ENCODE results near the gene LFNG. TPM values are rescaled to one million over a fixed set of nuclear protein-coding genes. Genes with fewer than 3 reads are reported as not detected.

Gene LFNG
- total RNA-seq, 1 donor from 2014 or later, result 75.5 TPM

GRCh38 chr7:2507208-2507916 lies 12.2 kb upstream of the LFNG start:
- no peak for TF ChIP-seq CTCF (IDR thresholded peaks at IDR 0.05; ENCODE audit: partially characterized antibody, unreplicated experiment)
- Mint-ChIP-seq H3K4me1 (ENCODE audit: low read depth, unreplicated experiment) (peaks cover 3% of the 10 kb centered on the region), H3K36me3 (ENCODE audit: unreplicated experiment) (no peaks in the 10 kb centered on the region), H3K9me3 (ENCODE audit: unreplicated experiment) (peaks cover 2% of the 10 kb centered on the region), H3K4me3 (ENCODE audit: unreplicated experiment) (no peak overlapping the region), H3K27me3 (ENCODE audit: unreplicated experiment) (peaks cover 3% of the 10 kb centered on the region), H3K27ac (ENCODE audit: unreplicated experiment) (no peak overlapping the region)
- no peak for DNase-seq

DNA sequence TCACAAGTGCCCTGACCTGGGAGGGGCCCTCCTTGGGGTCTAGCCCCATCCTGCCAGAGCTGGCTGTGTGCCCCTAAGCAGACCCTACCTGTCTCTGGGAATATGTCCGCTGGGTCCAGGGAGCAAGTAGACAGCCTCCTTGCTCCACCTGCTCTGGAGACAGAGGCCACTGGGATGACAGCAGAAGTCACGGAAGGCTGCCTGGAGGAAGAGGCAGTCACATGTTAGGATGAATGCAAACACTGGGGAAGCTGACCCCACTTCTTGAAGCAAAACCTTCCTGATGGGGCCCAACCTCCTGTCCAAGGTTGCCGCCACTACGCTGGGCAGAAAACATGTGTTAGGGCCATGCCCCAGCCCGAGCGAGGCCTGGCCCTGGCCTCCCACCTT lies 11.7 kb upstream of the LFNG start:
- Mint-ChIP-seq H3K4me1 (ENCODE audit: low read depth, unreplicated experiment) (peaks cover 5% of the 10 kb centered on the region), H3K36me3 (ENCODE audit: unreplicated experiment) (no peaks in the 10 kb centered on the region), H3K27ac (ENCODE audit: unreplicated experiment) (no peak overlapping the region), H3K27me3 (ENCODE audit: unreplicated experiment) (peaks cover 3% of the 10 kb centered on the region), H3K4me3 (ENCODE audit: unreplicated experiment) (no peak overlapping the region), H3K9me3 (ENCODE audit: unreplicated experiment) (peaks cover 2% of the 10 kb centered on the region)
- TF ChIP-seq CTCF (IDR thresholded peaks at IDR 0.05; ENCODE audit: partially characterized antibody, unreplicated experiment), result no peak
- no peak for DNase-seq

GRCh38 chr7:2508327-2509215 lies 11.0 kb upstream of the LFNG start:
- DNase-seq, result no peak
- H3K4me3 Mint-ChIP-seq (ENCODE audit: unreplicated experiment), result no peak overlapping the region
- peaks cover 2% of the 10 kb centered on the region for H3K9me3 Mint-ChIP-seq (ENCODE audit: unreplicated experiment)
- peaks cover 8% of the 10 kb centered on the region for H3K4me1 Mint-ChIP-seq (ENCODE audit: low read depth, unreplicated experiment)
- H3K27me3 Mint-ChIP-seq (ENCODE audit: unreplicated experiment), result peaks cover 5% of the 10 kb centered on the region
- H3K36me3 Mint-ChIP-seq (ENCODE audit: unreplicated experiment), result no peaks in the 10 kb centered on the region
- no peak for TF ChIP-seq CTCF (IDR thresholded peaks at IDR 0.05; ENCODE audit: partially characterized antibody, unreplicated experiment)
- H3K27ac Mint-ChIP-seq (ENCODE audit: unreplicated experiment), result peak overlapping the region; percentile 33

GRCh38 chr7:2509298-2509906 lies 10.2 kb upstream of the LFNG start:
- no peak for TF ChIP-seq CTCF (IDR thresholded peaks at IDR 0.05; ENCODE audit: partially characterized antibody, unreplicated experiment)

More at GRCh38 chr7:2509298-2509906, 10.2 kb upstream of the LFNG start:
- H3K4me1 Mint-ChIP-seq (ENCODE audit: low read depth, unreplicated experiment), result peaks cover 8% of the 10 kb centered on the region
- DNase-seq, result peak; percentile 54
- peaks cover 5% of the 10 kb centered on the region for H3K27me3 Mint-ChIP-seq (ENCODE audit: unreplicated experiment)
- H3K9me3 Mint-ChIP-seq (ENCODE audit: unreplicated experiment), result no peaks in the 10 kb centered on the region
- no peak overlapping the region for H3K27ac Mint-ChIP-seq (ENCODE audit: unreplicated experiment)
- no peak overlapping the region for H3K4me3 Mint-ChIP-seq (ENCODE audit: unreplicated experiment)
- no peaks in the 10 kb centered on the region for H3K36me3 Mint-ChIP-seq (ENCODE audit: unreplicated experiment)

Data from glutamatergic neuron (in vitro differentiated cells).